ENCODE measurements around the gene UBA5.
"Not testable (repeated sequence)": the region's sequence is repeated elsewhere in the genome, so short reads cannot be mapped to it uniquely, and the experiment has no call there.

The UBA5 gene

DNA sequence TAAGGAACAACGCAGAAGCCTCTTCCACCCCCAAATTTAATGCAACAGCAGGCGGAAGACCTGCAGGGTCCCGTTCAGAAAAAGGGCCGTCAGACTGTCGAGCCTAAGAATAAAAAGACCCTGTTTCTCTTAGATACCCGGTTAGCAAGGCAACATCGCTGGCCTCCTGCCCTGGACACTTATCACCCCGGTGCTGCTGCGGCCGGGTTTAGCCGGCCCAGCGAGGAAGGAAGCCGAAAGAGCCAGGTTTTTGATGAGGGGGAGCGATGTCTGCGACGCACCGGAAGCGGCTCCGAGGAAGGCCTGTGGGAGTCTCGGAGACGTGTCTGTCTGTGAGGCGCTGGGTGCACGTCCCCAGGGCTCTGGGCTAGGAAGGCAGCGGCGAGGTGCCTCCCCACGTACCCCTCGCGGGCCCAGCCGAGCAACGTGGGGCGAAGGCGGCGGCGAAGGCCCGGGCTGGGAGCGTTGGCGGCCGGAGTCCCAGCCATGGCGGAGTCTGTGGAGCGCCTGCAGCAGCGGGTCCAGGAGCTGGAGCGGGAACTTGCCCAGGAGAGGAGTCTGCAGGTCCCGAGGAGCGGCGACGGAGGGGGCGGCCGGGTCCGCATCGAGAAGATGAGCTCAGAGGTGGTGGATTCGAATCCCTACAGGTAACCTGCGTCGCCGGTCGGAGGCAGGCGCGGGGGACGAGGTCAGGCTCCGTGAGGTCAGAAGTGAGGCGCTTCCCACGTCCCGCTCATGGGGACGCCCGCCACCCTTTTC is at the start of gene UBA5:
Gene UBA5, plus strand, starts transcription at position 278 of the 759 bp plus-strand sequence. Its CDS starts 209 bp downstream, at position 487.
- peaks cover 26% of the 10 kb centered on the region for H3K36me3 Mint-ChIP-seq (ENCODE audit: low read depth)
- no peaks in the 10 kb centered on the region for H3K9me3 Mint-ChIP-seq
- H3K4me3 Mint-ChIP-seq, result peak within 1 kb of the TSS; percentile 98
- H3K27ac Mint-ChIP-seq, result peak within 1 kb of the TSS; percentile 96
- H3K27me3 Mint-ChIP-seq, result no peaks in the 10 kb centered on the region
- peaks cover 65% of the 10 kb centered on the region for H3K4me1 Mint-ChIP-seq (ENCODE audit: low read depth)

DNA sequence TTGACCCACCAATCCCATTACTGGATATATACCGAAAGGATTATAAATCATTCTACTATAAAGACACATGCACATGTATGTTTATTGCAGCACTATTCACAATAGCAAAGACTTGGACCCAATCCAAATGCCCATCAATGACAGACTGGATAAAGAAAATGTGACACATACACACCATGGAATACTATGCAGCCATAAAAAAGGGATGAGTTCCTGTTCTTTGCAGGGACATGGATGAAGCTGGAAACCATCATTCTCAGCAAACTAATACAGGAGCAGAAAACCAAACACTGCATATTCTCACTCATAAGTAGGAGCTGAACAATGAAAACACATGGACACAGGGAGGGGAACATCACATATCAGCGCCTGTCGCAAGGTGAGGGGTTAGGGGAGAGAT is 44.8 kb upstream of the UBA5 start:
- not testable (repeated sequence) for H3K27ac Mint-ChIP-seq; H3K4me3 Mint-ChIP-seq; H3K4me1 Mint-ChIP-seq (ENCODE audit: low read depth); H3K9me3 Mint-ChIP-seq; H3K27me3 Mint-ChIP-seq
- peaks cover 56% of the 10 kb centered on the region for H3K36me3 Mint-ChIP-seq (ENCODE audit: low read depth)

DNA sequence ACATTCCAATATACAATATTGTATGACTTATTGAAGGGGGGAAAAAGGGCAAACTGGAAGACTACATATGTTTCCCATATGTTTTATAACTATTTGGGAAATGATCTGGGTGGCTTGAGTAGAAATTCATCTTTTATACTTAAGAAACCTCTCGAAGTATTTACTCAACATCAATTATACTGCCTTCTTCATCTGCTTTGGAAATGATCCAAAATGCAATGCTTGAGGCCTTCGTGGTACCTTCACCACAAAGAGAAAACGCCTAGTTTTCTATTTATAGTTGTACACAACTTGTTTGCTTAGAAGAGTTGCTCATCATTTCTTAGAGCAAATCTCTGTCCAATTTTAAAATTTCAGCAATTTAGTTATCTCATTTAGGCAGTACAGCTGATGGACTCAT is 44.2 kb upstream of the UBA5 start:
- Mint-ChIP-seq H3K4me3 (no peak overlapping the region), H3K9me3 (peaks cover 10% of the 10 kb centered on the region), H3K4me1 (ENCODE audit: low read depth) (no peaks in the 10 kb centered on the region), H3K36me3 (ENCODE audit: low read depth) (peaks cover 58% of the 10 kb centered on the region), H3K27ac (no peak overlapping the region), H3K27me3 (no peaks in the 10 kb centered on the region)

DNA sequence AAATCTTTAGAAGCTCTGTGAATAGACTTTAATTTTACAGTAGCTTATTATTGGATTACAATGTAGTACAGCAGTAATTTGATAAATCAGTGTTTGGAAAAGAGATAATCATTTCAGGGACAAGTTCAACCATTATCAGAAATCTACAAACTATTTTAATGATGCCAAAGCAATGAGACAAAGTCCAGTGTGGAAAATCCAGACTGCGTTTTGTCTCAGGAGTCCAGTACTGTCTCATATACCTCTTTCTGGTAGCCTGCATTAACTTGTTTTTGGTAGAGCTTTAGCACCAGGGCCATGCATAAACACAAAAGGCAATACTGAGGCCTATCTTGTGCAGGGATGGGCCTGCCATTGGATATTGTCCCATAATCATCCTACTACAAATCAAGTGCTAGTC is 43.3 kb upstream of the UBA5 start:
- peaks cover 10% of the 10 kb centered on the region for H3K9me3 Mint-ChIP-seq
- no peaks in the 10 kb centered on the region for H3K4me1 Mint-ChIP-seq (ENCODE audit: low read depth)
- peaks cover 59% of the 10 kb centered on the region for H3K36me3 Mint-ChIP-seq (ENCODE audit: low read depth)
- H3K4me3 Mint-ChIP-seq, result no peak overlapping the region
- H3K27me3 Mint-ChIP-seq, result no peaks in the 10 kb centered on the region
- no peak overlapping the region for H3K27ac Mint-ChIP-seq

DNA sequence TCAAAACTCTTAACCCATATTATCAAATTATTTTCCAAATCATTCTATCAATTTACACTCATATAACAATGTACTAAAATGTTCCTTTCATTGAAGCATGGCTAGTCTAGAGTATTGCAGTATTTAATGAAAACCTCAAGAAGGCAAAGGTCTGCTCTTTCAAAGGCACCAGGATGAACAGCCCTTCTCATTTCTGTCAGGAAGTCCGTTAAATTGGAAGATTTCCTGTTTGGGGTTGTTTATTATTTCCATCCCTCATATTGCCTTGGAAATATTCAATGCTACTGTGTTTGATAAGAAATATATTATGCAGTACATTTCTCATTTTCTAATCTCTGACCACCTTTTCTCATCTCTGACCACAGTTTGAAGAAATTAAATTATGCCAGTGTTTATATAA is 38.0 kb upstream of the UBA5 start:
- H3K27me3 Mint-ChIP-seq, result no peaks in the 10 kb centered on the region
- no peak overlapping the region for H3K27ac Mint-ChIP-seq
- peaks cover 14% of the 10 kb centered on the region for H3K4me1 Mint-ChIP-seq (ENCODE audit: low read depth)
- no peak overlapping the region for H3K4me3 Mint-ChIP-seq
- peaks cover 53% of the 10 kb centered on the region for H3K36me3 Mint-ChIP-seq (ENCODE audit: low read depth)
- H3K9me3 Mint-ChIP-seq, result peaks cover 5% of the 10 kb centered on the region

DNA sequence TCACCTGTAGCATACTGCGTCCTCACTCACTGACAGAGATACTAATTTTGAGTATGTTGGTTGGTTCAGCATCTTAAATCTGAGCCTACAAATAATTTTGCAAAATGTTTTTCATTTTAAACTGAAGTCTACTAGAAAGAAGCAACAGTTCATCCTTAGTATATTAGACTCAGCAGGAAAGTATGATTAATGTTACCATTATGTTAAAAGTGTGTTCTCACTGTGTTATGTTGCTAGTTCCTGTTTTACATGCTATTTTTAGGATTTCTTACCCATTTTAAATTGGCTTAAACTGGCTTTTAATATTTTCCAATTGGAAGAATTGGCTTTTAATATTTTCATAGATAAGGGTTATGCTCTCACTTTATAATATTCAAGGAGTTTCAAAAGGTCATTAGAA is 37.4 kb upstream of the UBA5 start:
- Mint-ChIP-seq H3K4me3 (no peak overlapping the region), H3K27ac (no peak overlapping the region), H3K27me3 (no peaks in the 10 kb centered on the region), H3K9me3 (no peaks in the 10 kb centered on the region), H3K36me3 (ENCODE audit: low read depth) (peaks cover 52% of the 10 kb centered on the region), H3K4me1 (ENCODE audit: low read depth) (peaks cover 14% of the 10 kb centered on the region)

DNA sequence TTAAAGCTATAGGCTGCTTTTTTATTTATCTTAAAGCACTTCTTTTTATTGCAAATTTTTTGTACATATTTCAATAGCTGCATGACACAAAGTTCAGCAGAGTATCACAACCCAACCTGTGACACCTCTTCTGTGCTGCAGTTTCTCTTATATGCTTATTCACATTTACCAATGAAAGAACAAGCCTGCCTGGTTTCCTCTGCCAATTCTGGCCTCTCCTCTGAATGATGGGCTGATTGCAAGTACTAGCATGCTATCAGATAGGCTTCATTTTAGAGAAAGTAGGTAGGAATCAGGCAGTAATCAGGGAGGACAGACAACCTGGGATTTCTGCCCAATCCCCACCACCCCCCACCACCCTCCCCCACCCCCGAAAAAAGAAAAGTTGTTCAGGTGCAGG is 36.5 kb upstream of the UBA5 start:
- H3K4me1 Mint-ChIP-seq (ENCODE audit: low read depth), result peaks cover 14% of the 10 kb centered on the region
- no peaks in the 10 kb centered on the region for H3K27me3 Mint-ChIP-seq
- no peak overlapping the region for H3K4me3 Mint-ChIP-seq
- peaks cover 53% of the 10 kb centered on the region for H3K36me3 Mint-ChIP-seq (ENCODE audit: low read depth)
- H3K9me3 Mint-ChIP-seq, result no peaks in the 10 kb centered on the region
- no peak overlapping the region for H3K27ac Mint-ChIP-seq

DNA sequence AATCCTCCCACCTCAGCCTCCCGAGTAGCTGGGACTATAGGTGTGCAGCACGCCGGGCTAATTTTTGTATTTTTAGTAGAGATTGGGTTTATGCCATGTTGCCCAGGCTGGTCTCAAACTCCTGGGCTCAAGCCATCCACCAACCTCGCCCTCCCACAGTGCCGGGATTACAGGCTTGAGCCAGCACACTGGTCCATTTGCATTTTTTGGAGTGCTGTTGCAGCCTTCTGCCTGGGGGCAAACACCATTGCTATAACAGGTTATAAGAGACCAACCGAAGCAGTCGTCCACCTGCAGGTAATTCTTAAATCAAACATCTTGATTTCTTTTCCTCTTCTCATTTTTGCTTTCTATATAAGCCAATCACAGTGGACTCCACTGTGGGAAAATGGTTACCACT is 35.3 kb upstream of the UBA5 start:
- Mint-ChIP-seq H3K27ac (no peak overlapping the region), H3K4me3 (no peak overlapping the region), H3K4me1 (ENCODE audit: low read depth) (peaks cover 16% of the 10 kb centered on the region), H3K36me3 (ENCODE audit: low read depth) (peaks cover 53% of the 10 kb centered on the region), H3K27me3 (no peaks in the 10 kb centered on the region), H3K9me3 (no peaks in the 10 kb centered on the region)

DNA sequence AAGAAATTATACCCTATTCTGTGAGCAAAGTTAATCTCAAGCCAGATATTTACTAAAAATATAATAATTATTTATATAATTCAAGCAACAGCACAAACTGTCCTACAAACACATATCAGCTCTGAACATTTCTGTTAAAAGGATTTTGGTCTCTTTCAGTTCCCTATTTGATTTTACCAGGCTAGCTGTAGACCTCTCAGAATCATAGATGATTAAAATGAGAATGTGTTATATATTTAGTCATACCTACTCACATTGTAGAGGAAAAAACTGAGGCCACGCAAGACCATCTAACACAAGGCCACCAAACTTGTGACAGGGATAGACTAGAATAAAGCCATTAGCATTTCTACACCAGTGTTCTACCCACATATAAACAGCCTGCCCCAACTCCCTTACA is 34.5 kb upstream of the UBA5 start:
- Mint-ChIP-seq H3K27me3 (no peaks in the 10 kb centered on the region), H3K9me3 (no peaks in the 10 kb centered on the region), H3K36me3 (ENCODE audit: low read depth) (peaks cover 55% of the 10 kb centered on the region), H3K4me1 (ENCODE audit: low read depth) (peaks cover 22% of the 10 kb centered on the region), H3K4me3 (no peak overlapping the region), H3K27ac (no peak overlapping the region)

DNA sequence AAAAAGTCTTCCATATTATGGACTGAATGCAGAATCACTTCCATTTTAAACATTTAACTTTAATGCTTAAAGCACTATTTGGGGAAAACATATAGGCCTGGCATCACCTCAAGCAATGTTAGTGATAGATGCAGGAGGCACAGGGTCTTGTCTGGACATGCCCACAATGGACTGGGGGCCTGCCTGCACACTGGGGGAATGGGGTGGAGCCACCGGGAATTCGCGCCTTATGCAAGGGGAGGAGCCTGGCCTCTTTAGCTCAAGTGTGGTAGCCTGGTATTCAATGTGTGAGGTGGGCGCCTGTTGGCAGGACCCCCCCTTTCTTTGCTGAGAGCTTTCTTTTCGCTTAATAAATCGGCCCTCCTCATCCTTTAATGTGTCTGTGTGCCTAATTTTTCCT is 33.2 kb upstream of the UBA5 start:
- H3K27me3 Mint-ChIP-seq, result no peaks in the 10 kb centered on the region
- no peaks in the 10 kb centered on the region for H3K9me3 Mint-ChIP-seq
- H3K36me3 Mint-ChIP-seq (ENCODE audit: low read depth), result peaks cover 44% of the 10 kb centered on the region
- H3K27ac Mint-ChIP-seq, result no peak overlapping the region
- peaks cover 21% of the 10 kb centered on the region for H3K4me1 Mint-ChIP-seq (ENCODE audit: low read depth)
- no peak overlapping the region for H3K4me3 Mint-ChIP-seq

DNA sequence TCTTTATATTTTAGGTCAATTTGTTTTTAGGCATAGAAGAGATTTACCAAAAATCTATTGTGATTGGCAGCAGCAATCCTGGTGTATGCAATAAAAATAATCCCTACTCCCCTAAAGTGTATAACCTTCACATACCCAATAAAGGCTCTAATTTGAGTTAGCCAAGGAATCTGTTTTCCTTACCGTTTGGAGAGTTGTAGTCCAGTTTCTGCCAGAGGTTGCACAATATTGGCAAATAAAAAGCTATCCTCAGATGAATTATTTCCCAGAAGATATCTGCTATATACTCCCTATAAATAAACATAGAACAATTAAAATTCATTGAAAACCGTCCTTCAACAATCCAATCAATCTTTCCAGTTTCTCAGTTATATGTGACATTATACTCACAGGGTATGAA is 32.0 kb upstream of the UBA5 start:
- Mint-ChIP-seq H3K4me3 (no peak overlapping the region), H3K27me3 (no peaks in the 10 kb centered on the region), H3K9me3 (no peaks in the 10 kb centered on the region), H3K4me1 (ENCODE audit: low read depth) (peaks cover 13% of the 10 kb centered on the region), H3K36me3 (ENCODE audit: low read depth) (peaks cover 46% of the 10 kb centered on the region), H3K27ac (no peak overlapping the region)

DNA sequence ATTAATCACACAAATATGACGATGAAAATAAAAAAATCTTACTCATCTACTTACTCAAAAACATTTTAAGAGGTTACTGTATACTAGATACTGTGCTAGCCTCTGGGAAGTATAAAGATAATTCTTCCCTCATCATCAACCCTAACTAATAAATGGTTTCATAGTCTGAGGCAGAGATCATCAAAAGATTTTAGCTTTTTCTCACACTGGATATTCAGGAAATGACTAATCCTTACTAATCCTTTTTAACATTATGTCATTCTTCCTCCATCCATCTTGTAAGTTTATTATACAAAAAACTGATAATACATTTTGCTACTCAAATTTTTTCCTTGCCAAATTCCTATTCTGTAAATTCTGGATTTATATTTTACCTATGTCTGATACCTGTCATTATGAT is 30.2 kb upstream of the UBA5 start:
- Mint-ChIP-seq H3K4me1 (ENCODE audit: low read depth) (peaks cover 8% of the 10 kb centered on the region), H3K27me3 (no peaks in the 10 kb centered on the region), H3K9me3 (no peaks in the 10 kb centered on the region), H3K4me3 (no peak overlapping the region), H3K27ac (no peak overlapping the region), H3K36me3 (ENCODE audit: low read depth) (peaks cover 46% of the 10 kb centered on the region)

DNA sequence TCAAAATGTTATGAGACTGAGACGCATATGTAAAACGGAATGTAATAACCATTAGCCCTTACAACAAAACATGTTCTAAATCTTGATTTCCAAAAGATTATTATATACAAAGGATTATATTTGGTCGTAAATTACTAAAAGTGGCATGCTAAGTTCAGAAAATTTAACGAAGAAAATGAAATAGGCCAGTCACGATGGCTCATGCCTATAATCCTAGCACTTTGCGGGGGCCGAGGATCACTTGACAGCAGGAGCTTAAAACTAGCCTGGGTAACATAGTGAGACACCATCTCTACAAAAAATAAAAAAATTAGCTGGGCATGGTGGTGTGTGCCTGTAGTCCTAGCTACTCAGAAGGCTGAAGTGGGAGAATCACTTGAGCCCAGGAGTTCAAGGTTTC is 29.5 kb upstream of the UBA5 start:
- H3K27me3 Mint-ChIP-seq, result no peaks in the 10 kb centered on the region
- no peaks in the 10 kb centered on the region for H3K9me3 Mint-ChIP-seq
- no peak overlapping the region for H3K4me3 Mint-ChIP-seq
- H3K36me3 Mint-ChIP-seq (ENCODE audit: low read depth), result peaks cover 49% of the 10 kb centered on the region
- H3K27ac Mint-ChIP-seq, result no peak overlapping the region
- peaks cover 8% of the 10 kb centered on the region for H3K4me1 Mint-ChIP-seq (ENCODE audit: low read depth)

DNA sequence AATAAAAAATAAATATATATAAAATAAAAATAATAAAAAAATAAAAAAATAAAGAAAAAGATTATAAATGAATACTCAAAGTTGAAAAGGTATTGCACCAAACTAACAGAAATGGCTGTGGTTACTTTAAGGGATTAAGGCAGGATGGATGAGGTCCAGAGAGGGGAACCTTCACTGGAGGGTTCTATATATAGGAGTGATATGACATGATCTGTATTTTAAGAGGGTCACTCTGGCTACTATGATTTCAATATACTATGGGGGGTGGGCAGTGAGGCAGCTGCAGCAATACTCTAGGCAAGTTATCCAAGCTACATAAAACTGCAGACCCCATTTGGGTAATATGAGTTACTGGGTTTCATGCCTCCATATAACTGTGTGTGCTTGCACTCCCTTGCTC is 25.1 kb upstream of the UBA5 start:
- H3K27me3 Mint-ChIP-seq, result no peaks in the 10 kb centered on the region
- peaks cover 56% of the 10 kb centered on the region for H3K36me3 Mint-ChIP-seq (ENCODE audit: low read depth)
- H3K27ac Mint-ChIP-seq, result no peak overlapping the region
- H3K9me3 Mint-ChIP-seq, result no peaks in the 10 kb centered on the region
- peaks cover 3% of the 10 kb centered on the region for H3K4me1 Mint-ChIP-seq (ENCODE audit: low read depth)
- no peak overlapping the region for H3K4me3 Mint-ChIP-seq

DNA sequence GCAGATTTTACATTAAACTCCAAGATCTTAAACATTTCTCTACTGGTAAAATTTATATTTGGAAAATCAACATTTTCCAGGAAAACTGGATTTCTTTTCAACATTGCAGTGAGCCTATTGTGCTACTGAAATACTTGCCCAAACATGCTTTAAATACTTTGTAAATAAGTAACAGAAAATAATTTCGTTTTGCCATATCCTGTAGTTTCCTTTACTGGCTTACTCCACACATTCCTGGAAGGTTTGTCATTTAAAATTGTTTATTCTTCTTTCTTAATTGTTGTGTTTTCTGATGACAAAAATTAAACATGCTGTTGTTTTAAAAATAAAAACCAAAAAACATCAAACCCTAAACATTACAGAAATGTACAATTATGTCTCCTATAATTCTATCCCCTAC is 22.5 kb upstream of the UBA5 start:
- peaks cover 61% of the 10 kb centered on the region for H3K36me3 Mint-ChIP-seq (ENCODE audit: low read depth)
- H3K9me3 Mint-ChIP-seq, result no peaks in the 10 kb centered on the region
- no peaks in the 10 kb centered on the region for H3K4me1 Mint-ChIP-seq (ENCODE audit: low read depth)
- no peak overlapping the region for H3K27ac Mint-ChIP-seq
- H3K27me3 Mint-ChIP-seq, result no peaks in the 10 kb centered on the region
- H3K4me3 Mint-ChIP-seq, result no peak overlapping the region

DNA sequence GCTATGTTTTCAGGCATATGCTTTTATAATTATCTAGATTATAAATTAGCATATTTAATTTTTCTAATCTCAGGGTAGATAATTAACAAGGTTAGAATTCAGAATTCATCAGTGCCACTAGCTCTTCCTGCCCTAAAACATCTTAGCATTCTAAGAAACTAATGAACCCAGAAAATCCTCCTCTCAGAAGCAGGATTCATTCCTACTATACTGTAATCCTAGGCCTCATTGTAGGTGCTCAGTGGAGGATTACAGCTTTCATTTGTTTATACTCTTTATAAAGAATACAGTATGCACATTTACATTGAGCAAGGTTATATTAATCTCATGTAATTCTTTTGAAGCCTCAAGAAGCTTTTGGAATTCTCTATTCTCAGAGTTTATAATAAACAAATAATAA is 21.4 kb upstream of the UBA5 start:
- Mint-ChIP-seq H3K27me3 (no peaks in the 10 kb centered on the region), H3K4me3 (no peak overlapping the region)

More for the DNA sequence above, 21.4 kb upstream of the UBA5 start:
- H3K9me3 Mint-ChIP-seq, result no peaks in the 10 kb centered on the region
- H3K27ac Mint-ChIP-seq, result no peak overlapping the region
- no peaks in the 10 kb centered on the region for H3K4me1 Mint-ChIP-seq (ENCODE audit: low read depth)
- H3K36me3 Mint-ChIP-seq (ENCODE audit: low read depth), result peaks cover 54% of the 10 kb centered on the region

All from stimulated activated naive CD8-positive, alpha-beta T cell treated with anti-CD3 and anti-CD28 coated beads, Interleukin-15, Interleukin-2, amounts not matched to agents 100 ng/mL and 50 ng/mL, for 24 hours (primary cell).